CD14-positive monocyte (primary cell): ENCODE data around the gene NCBP3. TPM values are rescaled to one million over a fixed set of nuclear protein-coding genes. Genes with fewer than 3 reads are reported as not detected.

Experiments
- DNase-seq, 3 donors: peaks; one replicate each; pipeline ENCODE4 v3.0.0-alpha.2; 2011 to 2022
- H2AFZ ChIP-seq: 2 replicates; pipeline ENCODE4 v1.6.0; 2012; ENCODE audit warnings: mild to moderate bottlenecking, low read depth, low read length, inconsistent platforms; ENCODE audit not compliant: insufficient read depth, poor library complexity, severe bottlenecking
- H3K27ac ChIP-seq, 2 donors: 1 replicate in 1 of 2; 2 replicates in 1 of 2; pipeline ENCODE4 v1.5.1; 2012 to 2013; ENCODE audit warnings: low read length in 2 of 2, control low read depth in 1 of 2, inconsistent platforms in 1 of 2, low read depth in 1 of 2, mild to moderate bottlenecking in 1 of 2
- H3K27me3 ChIP-seq, 2 donors: one replicate each; pipeline versions ENCODE4 v1.6.0 to v1.6.1; 2011 to 2013; ENCODE audit warnings: low read length in 2 of 2; ENCODE audit not compliant: control insufficient read depth in 2 of 2, insufficient read depth in 2 of 2
- H3K36me3 ChIP-seq, 2 donors: replicated peaks in 1 of 2; 1 replicate in 1 of 2; 2 replicates in 1 of 2; pipeline versions ENCODE4 v1.5.1 to v1.6.1; 2012 to 2013; ENCODE audit warnings: low read length in 2 of 2, control low read depth in 1 of 2, inconsistent platforms in 1 of 2, mild to moderate bottlenecking in 1 of 2; ENCODE audit not compliant: insufficient read depth in 2 of 2, control insufficient read depth in 1 of 2
- H3K4me1 ChIP-seq, 2 donors: 1 replicate in 1 of 2; 2 replicates in 1 of 2; pipeline versions ENCODE4 v1.5.1 to v1.6.1; 2012 to 2013; ENCODE audit warnings: low read length in 2 of 2, control low read depth in 1 of 2, inconsistent platforms in 1 of 2, mild to moderate bottlenecking in 1 of 2, moderate library complexity in 1 of 2; ENCODE audit not compliant: insufficient read depth in 2 of 2, control insufficient read depth in 1 of 2
- H3K4me2 ChIP-seq: replicated peaks from 2 replicates; pipeline ENCODE3; 2012; ENCODE audit warnings: low read length, moderate library complexity, mild to moderate bottlenecking; ENCODE audit not compliant: poor library complexity, severe bottlenecking; ENCODE audit errors: extremely low read depth
- H3K4me3 ChIP-seq, 3 experiments: fragments of 200-600 bp in 1 of 3; sonication (generic) in 1 of 3; replicated peaks in 1 of 3; 1 replicate in 2 of 3; 2 replicates in 1 of 3; pipeline ENCODE4 v1.5.1; 2011 to 2013; ENCODE audit warnings: low read length in 3 of 3, mild to moderate bottlenecking in 3 of 3, control low read depth in 2 of 3, low read depth in 2 of 3, inconsistent platforms in 1 of 3, moderate library complexity in 1 of 3
- H3K79me2 ChIP-seq: 2 replicates; pipeline ENCODE4 v1.6.0; 2012; ENCODE audit warnings: mild to moderate bottlenecking, control low read depth, inconsistent platforms, low read length, moderate library complexity; ENCODE audit not compliant: insufficient read depth
- H3K9ac ChIP-seq: 2 replicates; pipeline ENCODE4 v1.6.0; 2017; ENCODE audit warnings: low read length, mild to moderate bottlenecking; ENCODE audit not compliant: insufficient read depth, poor library complexity, severe bottlenecking
- H3K9me3 ChIP-seq, 2 donors: replicated peaks in 1 of 2; 1 replicate in 1 of 2; 2 replicates in 1 of 2; pipeline versions ENCODE4 v1.5.1 to v1.6.1; 2012 to 2013; ENCODE audit warnings: low read length in 2 of 2, control low read depth in 1 of 2; ENCODE audit not compliant: control insufficient read depth in 1 of 2, insufficient read depth in 1 of 2
- H4K20me1 ChIP-seq: 2 replicates; pipeline ENCODE4 v1.6.0; 2012; ENCODE audit warnings: mild to moderate bottlenecking, low read length, control low read depth, moderate library complexity; ENCODE audit not compliant: insufficient read depth
- H3K27ac Mint-ChIP-seq, 7 donors: one replicate each; pipeline ENCODE4 v1.8.0; 2020; ENCODE audit warnings: mild to moderate bottlenecking in 7 of 7, mixed read lengths in 7 of 7, moderate library complexity in 6 of 7, inconsistent platforms in 2 of 7
- H3K27me3 Mint-ChIP-seq, 3 donors: one replicate each; pipeline ENCODE4 v1.8.0; 2021 to 2022; ENCODE audit warnings: low read depth in 3 of 3, mild to moderate bottlenecking in 3 of 3, mixed read lengths in 3 of 3, moderate library complexity in 3 of 3, inconsistent platforms in 1 of 3
- H3K36me3 Mint-ChIP-seq, 2 donors: one replicate each; pipeline ENCODE4 v1.8.0; 2020; ENCODE audit warnings: mixed read lengths in 2 of 2, inconsistent platforms in 1 of 2, mild to moderate bottlenecking in 1 of 2
- H3K4me1 Mint-ChIP-seq: one replicate; pipeline ENCODE4 v1.8.0; 2020; ENCODE audit warnings: mild to moderate bottlenecking, mixed read lengths
- H3K4me3 Mint-ChIP-seq, 2 donors: one replicate each; pipeline ENCODE4 v1.8.0; 2020; ENCODE audit warnings: mild to moderate bottlenecking in 2 of 2, mixed read lengths in 2 of 2, moderate library complexity in 1 of 2
- H3K9me3 Mint-ChIP-seq, 7 donors: one replicate each; pipeline ENCODE4 v1.8.0; 2020 to 2022; ENCODE audit warnings: mixed read lengths in 7 of 7, mild to moderate bottlenecking in 6 of 7, moderate library complexity in 6 of 7, inconsistent platforms in 2 of 7
- CTCF ChIP-seq: fragments of 200-600 bp; IDR thresholded peaks from one replicate; pipeline ENCODE4 v1.8.0; 2022; ENCODE audit warnings: antibody characterized with exemption, mild to moderate bottlenecking
- WGBS: methylation state at CpG from one replicate; pipeline ENCODE4 v1.1.5; 2013; ENCODE audit warnings: missing lambda C conversion rate; ENCODE audit not compliant: insufficient coverage; 5-methylcytosine and 5-hydroxymethylcytosine counted together
- intact Hi-C, 2 donors: fragments of 100-400 bp; cut with micrococcal nuclease; formaldehyde crosslinking; loops; one replicate each; pipeline versions ENCODE4 v1.15.0 to v1.15.1; 2023
- polyA plus RNA-seq, 3 donors: library from polyadenylated mRNA; depleted of rRNA in 1 of 3; unstranded in 2 of 3; stranded (reverse) in 1 of 3; fragments of 300-500 nt in 2 of 3; fragments of >200 nt in 1 of 3; fragmentation: Illumina TruSeq in 2 of 3; gene quantifications; 1 replicate in 2 of 3; 2 replicates in 1 of 3; pipeline ENCODE4 v1.2.3, GENCODE V29; 2012 to 2021

Gene NCBP3
- polyA plus RNA-seq, 3 donors, result 4.9 to 19.0 (median 8.5) TPM

GRCh38 chr17:3815925-3816324 lies 30.1 kb downstream of the NCBP3 start:
- Mint-ChIP-seq H3K36me3 (peaks cover 82 to 97% of the 10 kb centered on the region in 2 donors), H3K9me3 (no peaks in the 10 kb centered on the region), H3K4me1 (no peaks in the 10 kb centered on the region), H3K27me3 (peaks cover 0 to 3% (median under 1%) of the 10 kb centered on the region in 3 donors), H3K4me3 (no peak overlapping the region), H3K27ac (peak overlapping the region in 1 of 7 donors; percentile 74)
- Histone ChIP-seq H3K9ac (no peak overlapping the region), H3K4me2 (no peak overlapping the region), H4K20me1 (no peaks in the 10 kb centered on the region), H2AFZ (no peak overlapping the region), H3K36me3 (peaks cover 90 to 100% of the 10 kb centered on the region in 2 donors), H3K4me1 (no peaks in the 10 kb centered on the region), H3K27me3 (no peaks in the 10 kb centered on the region), H3K27ac (peak overlapping the region in 1 of 2 donors; percentile 7), H3K4me3 (no peak overlapping the region), H3K9me3 (no peaks in the 10 kb centered on the region), H3K79me2 (no peaks in the 10 kb centered on the region)
- TF ChIP-seq CTCF, result no peak
- 94% methylated on average over 6 of the region's 7 CpGs for WGBS
- intact Hi-C loops, result no loop called here
- DNase-seq, result no peak

GRCh38 chr17:3815122-3815521 lies 30.9 kb downstream of the NCBP3 start:
- Mint-ChIP-seq H3K27me3 (peaks cover 0 to 4% (median 1%) of the 10 kb centered on the region in 3 donors), H3K9me3 (no peaks in the 10 kb centered on the region), H3K4me3 (no peak overlapping the region), H3K36me3 (peaks cover 84 to 97% of the 10 kb centered on the region in 2 donors), H3K4me1 (no peaks in the 10 kb centered on the region), H3K27ac (peak overlapping the region in 3 of 7 donors; percentile 64 to 83 (median 83))
- DNase-seq, result no peak
- intact Hi-C loops, result no loop called here
- no peaks in the 10 kb centered on the region for H3K4me1 ChIP-seq
- peak overlapping the region in 1 of 2 donors; percentile 27 for H3K27ac ChIP-seq
- H3K4me2 ChIP-seq, result no peak overlapping the region
- H3K4me3 ChIP-seq, result no peak overlapping the region
- no peak for TF ChIP-seq CTCF
- H3K79me2 ChIP-seq, result no peaks in the 10 kb centered on the region
- H3K36me3 ChIP-seq, result peaks cover 92 to 100% of the 10 kb centered on the region in 2 donors
- no peaks in the 10 kb centered on the region for H4K20me1 ChIP-seq
- H3K9ac ChIP-seq, result no peak overlapping the region
- H2AFZ ChIP-seq, result no peak overlapping the region
- no peaks in the 10 kb centered on the region for H3K9me3 ChIP-seq
- no peaks in the 10 kb centered on the region for H3K27me3 ChIP-seq
- 70% methylated on average over 3 of the region's 6 CpGs for WGBS
